ENCODE results near the gene PADI3.

Gene PADI3

DNA sequence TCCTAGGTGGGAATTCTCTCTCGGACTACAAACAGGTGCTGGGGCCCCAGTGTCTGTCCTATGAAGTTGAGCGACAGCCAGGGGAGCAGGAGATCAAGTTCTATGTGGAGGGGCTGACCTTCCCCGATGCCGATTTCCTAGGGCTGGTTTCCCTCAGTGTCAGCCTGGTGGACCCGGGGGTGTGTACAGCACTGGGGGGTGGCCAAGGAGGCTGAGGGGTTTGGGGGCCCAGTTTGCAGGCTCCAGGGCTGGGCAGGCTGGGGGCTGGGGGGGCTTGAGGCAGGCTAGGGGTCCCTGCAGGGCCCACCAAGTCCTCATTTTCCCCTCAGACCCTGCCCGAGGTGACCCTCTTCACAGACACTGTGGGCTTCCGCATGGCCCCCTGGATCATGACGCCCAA is 20.3 kb upstream of the PADI3 start:
- CTCF ChIA-PET = interaction anchor here (0.8 kb wide), 1 partner anchor 103 kb away, joined by 4 read pairs; no protein-coding TSS in a partner anchor
- DNase-seq (ENCODE audit: extremely low spot score) = no peak
- TF ChIP-seq FOXA1 (IDR thresholded peaks at IDR 0.05) (no peak), ELF4 (IDR thresholded peaks at IDR 0.05) (no peak)
- POLR2A ChIA-PET = interaction anchor here (1.8 kb wide), 1 partner anchor 16 kb away, joined by 4 read pairs; no protein-coding TSS in a partner anchor

DNA sequence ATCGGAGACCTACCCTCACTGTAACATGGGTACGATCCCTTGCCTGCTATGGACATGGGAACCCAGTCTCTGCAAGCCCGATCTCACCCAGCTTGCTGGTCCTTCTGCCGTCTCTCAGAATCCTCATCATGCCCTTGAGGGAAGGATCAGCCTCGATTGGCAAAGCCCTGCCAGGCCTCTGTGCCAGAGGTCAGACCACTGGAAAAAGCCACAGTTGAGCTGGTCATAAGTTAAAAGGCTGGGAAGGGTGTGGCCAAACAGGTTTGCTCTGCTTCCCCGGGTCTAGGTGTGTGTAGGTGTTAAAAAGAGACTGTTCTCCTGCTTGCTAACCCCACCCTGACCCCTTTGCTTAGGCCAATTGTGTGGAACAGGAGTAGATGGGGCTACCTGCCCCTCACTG is 19.5 kb upstream of the PADI3 start:
- CTCF ChIA-PET = interaction anchor here (0.8 kb wide), 1 partner anchor 104 kb away, joined by 4 read pairs; no protein-coding TSS in a partner anchor
- POLR2A ChIA-PET = no interaction called here
- no peak for DNase-seq (ENCODE audit: extremely low spot score)
- no peak for TF ChIP-seq CTBP1 (IDR thresholded peaks at IDR 0.05; ENCODE audit: borderline replicate concordance)
- no peak for TF ChIP-seq NFRKB (IDR thresholded peaks at IDR 0.05)
- TF ChIP-seq LEF1 (IDR thresholded peaks at IDR 0.05; ENCODE audit: borderline replicate concordance) = no peak
- TF ChIP-seq FOXA1 (IDR thresholded peaks at IDR 0.05) = no peak
- no peak for TF ChIP-seq FOXK2 (IDR thresholded peaks at IDR 0.05)
- TF ChIP-seq, protein P1, sequence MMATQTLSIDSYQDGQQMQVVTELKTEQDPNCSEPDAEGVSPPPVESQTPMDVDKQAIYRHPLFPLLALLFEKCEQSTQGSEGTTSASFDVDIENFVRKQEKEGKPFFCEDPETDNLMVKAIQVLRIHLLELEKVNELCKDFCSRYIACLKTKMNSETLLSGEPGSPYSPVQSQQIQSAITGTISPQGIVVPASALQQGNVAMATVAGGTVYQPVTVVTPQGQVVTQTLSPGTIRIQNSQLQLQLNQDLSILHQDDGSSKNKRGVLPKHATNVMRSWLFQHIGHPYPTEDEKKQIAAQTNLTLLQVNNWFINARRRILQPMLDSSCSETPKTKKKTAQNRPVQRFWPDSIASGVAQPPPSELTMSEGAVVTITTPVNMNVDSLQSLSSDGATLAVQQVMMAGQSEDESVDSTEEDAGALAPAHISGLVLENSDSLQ (IDR thresholded peaks at IDR 0.05) = no peak
- TF ChIP-seq L3MBTL2 (conservative IDR thresholded peaks at IDR 0.05) = no peak
- TF ChIP-seq ZNF384 (IDR thresholded peaks at IDR 0.05) = no peak
- TF ChIP-seq HDGF (IDR thresholded peaks at IDR 0.05; ENCODE audit: borderline replicate concordance) = no peak
- no peak for TF ChIP-seq ELF4 (IDR thresholded peaks at IDR 0.05)
- TF ChIP-seq ARNT (IDR thresholded peaks at IDR 0.05) = no peak
- no peak for TF ChIP-seq SUZ12 (IDR thresholded peaks at IDR 0.05)
- TF ChIP-seq FOXM1 (IDR thresholded peaks at IDR 0.05; ENCODE audit: borderline replicate concordance) = no peak
- no peak for TF ChIP-seq BHLHE40 (IDR thresholded peaks at IDR 0.05; ENCODE audit: borderline replicate concordance)
- TF ChIP-seq SP1 (IDR thresholded peaks at IDR 0.05) = no peak
- TF ChIP-seq TARDBP (IDR thresholded peaks at IDR 0.05) = no peak

DNA sequence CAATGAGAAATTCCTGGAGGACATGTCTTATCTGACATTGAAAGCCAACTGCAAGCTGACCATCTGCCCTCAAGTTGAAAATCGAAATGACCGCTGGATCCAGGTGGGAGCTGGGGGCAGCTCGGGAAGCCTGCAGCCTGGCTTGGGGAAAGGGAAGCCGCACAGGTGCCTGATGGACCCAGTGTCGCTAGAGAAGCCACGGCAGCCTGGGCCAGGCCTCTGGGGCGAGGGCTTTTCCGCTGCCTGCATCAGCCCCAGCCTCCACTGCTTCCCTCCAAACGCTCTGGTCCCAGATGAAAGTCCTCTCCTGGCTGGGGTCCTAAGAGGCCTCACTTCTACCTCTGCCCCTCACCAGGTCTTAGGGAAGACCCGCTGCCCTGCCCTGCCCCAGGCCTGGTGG is 18.8 kb upstream of the PADI3 start:
- CTCF ChIA-PET = no interaction called here
- POLR2A ChIA-PET = no interaction called here
- TF ChIP-seq ELF4 (IDR thresholded peaks at IDR 0.05) (no peak), ZNF384 (IDR thresholded peaks at IDR 0.05) (no peak), CTBP1 (IDR thresholded peaks at IDR 0.05; ENCODE audit: borderline replicate concordance) (no peak), SP1 (IDR thresholded peaks at IDR 0.05) (no peak), ARNT (IDR thresholded peaks at IDR 0.05) (no peak), L3MBTL2 (conservative IDR thresholded peaks at IDR 0.05) (no peak), HDGF (IDR thresholded peaks at IDR 0.05; ENCODE audit: borderline replicate concordance) (no peak)
- TF ChIP-seq, protein P1 (IDR thresholded peaks at IDR 0.05) = no peak
- no peak for DNase-seq (ENCODE audit: extremely low spot score)

DNA sequence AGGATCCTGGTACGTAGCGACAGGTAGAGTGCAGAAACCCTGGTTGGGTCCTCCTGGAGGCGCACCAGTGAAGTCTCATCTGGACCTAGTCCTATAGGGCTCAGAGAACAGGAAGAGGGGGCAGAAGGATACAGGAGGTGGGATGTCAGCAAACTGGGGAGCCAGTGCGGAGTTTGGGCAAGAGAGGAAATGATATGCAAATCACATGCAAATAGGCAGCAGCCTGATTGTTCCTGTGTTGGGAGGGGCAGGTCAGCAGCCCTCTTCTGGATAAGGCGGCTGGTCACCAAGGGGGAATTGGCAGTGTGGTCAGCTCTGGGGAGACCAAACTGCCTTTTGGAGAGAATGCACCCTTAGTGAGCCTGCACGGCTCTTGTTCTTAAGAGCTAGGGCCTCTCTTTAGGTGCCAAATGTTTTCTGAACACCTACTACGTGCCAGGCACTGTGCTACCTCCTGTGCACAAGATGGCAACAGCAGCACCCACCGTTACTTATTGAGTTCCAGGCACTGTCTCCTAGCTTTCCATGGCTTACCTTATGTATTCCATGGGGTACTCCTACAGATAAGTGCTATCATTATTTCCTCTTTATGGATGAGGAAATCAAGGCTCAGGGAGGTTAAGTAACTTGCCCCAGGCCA is 18.1 kb upstream of the PADI3 start:
- POLR2A ChIA-PET = no interaction called here
- TF ChIP-seq FOXM1 (IDR thresholded peaks at IDR 0.05; ENCODE audit: borderline replicate concordance) = no peak
- no peak for TF ChIP-seq ELF4 (IDR thresholded peaks at IDR 0.05)
- no peak for TF ChIP-seq TARDBP (IDR thresholded peaks at IDR 0.05)
- TF ChIP-seq ZNF384 (IDR thresholded peaks at IDR 0.05) = no peak
- no peak for TF ChIP-seq ARNT (IDR thresholded peaks at IDR 0.05)
- TF ChIP-seq SP1 (IDR thresholded peaks at IDR 0.05) = no peak
- no peak for TF ChIP-seq NFRKB (IDR thresholded peaks at IDR 0.05)
- no peak for TF ChIP-seq CTBP1 (IDR thresholded peaks at IDR 0.05; ENCODE audit: borderline replicate concordance)
- TF ChIP-seq LEF1 (IDR thresholded peaks at IDR 0.05; ENCODE audit: borderline replicate concordance) = no peak
- no peak for TF ChIP-seq BHLHE40 (IDR thresholded peaks at IDR 0.05; ENCODE audit: borderline replicate concordance)
- TF ChIP-seq, protein P1 (IDR thresholded peaks at IDR 0.05) = no peak
- TF ChIP-seq L3MBTL2 (conservative IDR thresholded peaks at IDR 0.05) = no peak
- no peak for TF ChIP-seq FOXK2 (IDR thresholded peaks at IDR 0.05)
- no peak for TF ChIP-seq FOXA1 (IDR thresholded peaks at IDR 0.05)
- TF ChIP-seq SUZ12 (IDR thresholded peaks at IDR 0.05) = no peak
- no peak for TF ChIP-seq HDGF (IDR thresholded peaks at IDR 0.05; ENCODE audit: borderline replicate concordance)

DNA sequence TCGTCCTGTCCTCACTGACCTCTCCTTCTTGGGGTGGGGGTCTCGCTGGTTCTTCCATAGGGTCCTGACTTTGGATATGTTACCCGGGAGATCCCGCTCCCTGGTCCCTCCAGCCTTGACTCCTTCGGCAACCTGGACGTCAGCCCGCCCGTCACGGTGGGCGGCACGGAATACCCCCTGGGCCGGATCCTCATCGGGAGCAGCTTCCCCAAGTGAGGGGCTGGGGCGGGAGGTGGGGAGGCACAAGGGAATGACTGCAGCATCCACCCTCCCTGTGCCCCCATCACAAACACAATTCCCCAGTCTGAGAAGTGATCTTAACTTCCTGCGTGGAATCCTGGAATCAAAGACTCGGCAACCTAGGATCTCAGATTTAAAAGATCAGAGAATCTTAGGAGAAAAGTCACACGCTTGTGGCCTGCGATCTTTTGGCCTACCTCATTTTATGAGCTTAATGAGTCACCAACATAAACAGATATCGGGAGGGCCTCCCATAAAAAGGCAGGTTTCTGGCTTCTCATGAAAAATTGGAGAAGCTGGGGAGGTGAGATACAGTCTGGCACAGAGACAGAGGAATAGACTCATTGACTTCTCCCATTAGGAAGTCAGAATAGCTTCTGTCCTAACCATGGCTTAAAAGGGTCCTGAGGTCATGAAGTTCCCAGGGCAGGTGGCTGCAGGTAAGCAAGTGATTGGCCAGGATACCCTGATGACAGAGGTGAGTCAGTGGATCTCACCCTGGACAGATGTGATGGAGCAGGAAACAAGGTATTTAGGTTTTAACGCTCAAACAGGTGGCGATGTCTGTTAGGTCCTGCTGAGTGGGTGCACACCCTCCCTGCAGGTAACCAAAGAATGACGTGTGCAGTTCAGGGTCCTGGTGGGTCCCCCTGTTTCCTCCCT is 15.9 kb upstream of the PADI3 start:
- peak; percentile 32 for DNase-seq (ENCODE audit: extremely low spot score)
- CTCF ChIA-PET = interaction anchor here (0.6 to 1.5 kb wide), 4 partner anchors 101 to 112 kb away, joined by 3 to 5 read pairs (median 3); no protein-coding TSS in a partner anchor
- POLR2A ChIA-PET = interaction anchor here (0.9 to 2.2 kb wide), 4 partner anchors 12 to 111 kb away, joined by 3 to 5 read pairs (median 4); no protein-coding TSS in a partner anchor
- TF ChIP-seq FOXK2 (IDR thresholded peaks at IDR 0.05) = no peak
- TF ChIP-seq FOXA1 (IDR thresholded peaks at IDR 0.05) = no peak
- TF ChIP-seq FOXM1 (IDR thresholded peaks at IDR 0.05; ENCODE audit: borderline replicate concordance) = no peak
- no peak for TF ChIP-seq SUZ12 (IDR thresholded peaks at IDR 0.05)
- TF ChIP-seq LEF1 (IDR thresholded peaks at IDR 0.05; ENCODE audit: borderline replicate concordance) = no peak
- no peak for TF ChIP-seq SP1 (IDR thresholded peaks at IDR 0.05)
- no peak for TF ChIP-seq L3MBTL2 (conservative IDR thresholded peaks at IDR 0.05)
- TF ChIP-seq HDGF (IDR thresholded peaks at IDR 0.05; ENCODE audit: borderline replicate concordance) = no peak
- TF ChIP-seq TARDBP (IDR thresholded peaks at IDR 0.05) = no peak
- TF ChIP-seq ELF4 (IDR thresholded peaks at IDR 0.05) = no peak

More for the DNA sequence above, 18.1 kb upstream of the PADI3 start:
- CTCF ChIA-PET = no interaction called here
- DNase-seq (ENCODE audit: extremely low spot score) = no peak

Measured in HEK293T (cell line).